D721Med (cell line): ENCODE results near the gene KIAA1549.

Experiments
- DNase-seq: peaks from one replicate; pipeline ENCODE4 v3.0.0; 2011; ENCODE audit warnings: low spot score; ENCODE audit not compliant: insufficient read length
- FAIRE-seq: peaks from 2 replicates; lab custom pipeline; 2011; peaks lifted over from hg19 to GRCh38; lab: Jason Lieb, UNC
- CTCF ChIP-seq: IDR thresholded peaks from 2 replicates; pipeline ENCODE4 v1.5.1; 2012; ENCODE audit warnings: mild to moderate bottlenecking, control low read depth; ENCODE audit not compliant: insufficient read depth; ENCODE audit errors: missing control alignments

Gene KIAA1549

GRCh38 chr7:138932427-138932826 is 48.8 kb downstream of the KIAA1549 start:
- FAIRE-seq (no peak), DNase-seq (no peak)
- no peak for TF ChIP-seq CTCF

- TF ChIP-seq CTCF, result no peak
- no peak for DNase-seq
- no peak for FAIRE-seq
These were observed 51.2 kb downstream of the KIAA1549 start for GRCh38 chr7:138929969-138930368.

- FAIRE-seq, result no peak
- no peak for TF ChIP-seq CTCF
These were observed 55.0 kb downstream of the KIAA1549 start for GRCh38 chr7:138926241-138926612.

GRCh38 chr7:138924501-138925225 is 56.5 kb downstream of the KIAA1549 start:
- FAIRE-seq (no peak), DNase-seq (no peak)
- TF ChIP-seq CTCF, result no peak

More at GRCh38 chr7:138926241-138926612, 55.0 kb downstream of the KIAA1549 start:
- DNase-seq, result no peak

- TF ChIP-seq CTCF, result no peak
- FAIRE-seq, result no peak
- DNase-seq, result no peak
These were observed 59.9 kb downstream of the KIAA1549 start for GRCh38 chr7:138921277-138921676.

GRCh38 chr7:138919911-138920310 is 61.3 kb downstream of the KIAA1549 start:
- DNase-seq (no peak), FAIRE-seq (no peak)
- no peak for TF ChIP-seq CTCF

- FAIRE-seq (no peak), DNase-seq (no peak)
- no peak for TF ChIP-seq CTCF
These were observed 62.0 kb downstream of the KIAA1549 start for GRCh38 chr7:138919216-138919615.
